IMR-90 (cell line): Measurements from ENCODE around the gene TCF4. TPM values are rescaled to one million over a fixed set of nuclear protein-coding genes. Genes with fewer than 3 reads are reported as not detected.

ENCODE experiments used
- ATAC-seq: fragments of 200-7000 bp; cut with Tn5 transposase; 2 replicates; pipeline ENCODE4 v1.9.1; 2020; ENCODE audit warnings: low read depth, mild to moderate bottlenecking, moderate library complexity
- BruUV-seq: library from RNA; stranded (reverse); fragments of 400-500 nt; replicated peaks from 2 replicates; lab custom pipeline; 2021; lab: Mats Ljungman, UMichigan
- CTCF ChIA-PET: fragments of 300-600 bp; formaldehyde crosslinking; extraction: SDS; loops from one replicate; lab custom pipeline; 2021; ENCODE audit warnings: antibody characterized with exemption; lab: Yijun Ruan, JAX
- POLR2A ChIA-PET: fragments of 300-600 bp; sonication (Branson Sonifier 250); formaldehyde crosslinking; loops from one replicate; lab custom pipeline; 2022; ENCODE audit warnings: antibody characterized with exemption; ENCODE audit not compliant: unreplicated experiment; lab: Charles Lee
- DNase-seq: peaks from one replicate; pipeline ENCODE4 v3.0.0; 2013
- H2AFZ ChIP-seq: replicated peaks from 2 replicates; pipeline ENCODE3; 2013; ENCODE audit warnings: low read length, mild to moderate bottlenecking; ENCODE audit not compliant: poor library complexity
- H2AK5ac ChIP-seq: 2 replicates; pipeline ENCODE4 v1.6.1; 2013; ENCODE audit warnings: low read depth, low read length, inconsistent platforms
- H2AK9ac ChIP-seq: replicated peaks from 2 replicates; pipeline ENCODE3; 2013; ENCODE audit warnings: mild to moderate bottlenecking, low read depth, low read length, moderate library complexity; ENCODE audit not compliant: poor library complexity
- H2BK120ac ChIP-seq: 2 replicates; pipeline ENCODE4 v1.6.1; 2013; ENCODE audit warnings: low read depth, low read length, inconsistent platforms
- H2BK15ac ChIP-seq: 3 replicates; pipeline ENCODE4 v1.6.1; 2013; ENCODE audit warnings: low read depth, low read length, inconsistent platforms
- H2BK20ac ChIP-seq: 2 replicates; pipeline ENCODE4 v1.6.1; 2013; ENCODE audit warnings: low read depth, mild to moderate bottlenecking, inconsistent platforms, low read length, moderate library complexity
- H2BK5ac ChIP-seq: 2 replicates; pipeline ENCODE4 v1.6.1; 2013; ENCODE audit warnings: mild to moderate bottlenecking, low read depth, low read length, inconsistent platforms; ENCODE audit not compliant: poor library complexity, severe bottlenecking
- H3K14ac ChIP-seq: replicated peaks from 2 replicates; pipeline ENCODE4 v1.6.1; 2013; ENCODE audit warnings: low read depth, low read length, inconsistent platforms
- H3K18ac ChIP-seq: 2 replicates; pipeline ENCODE4 v1.6.1; 2013; ENCODE audit warnings: low read depth, low read length, control low read depth
- H3K23ac ChIP-seq: 2 replicates; pipeline ENCODE4 v1.6.1; 2013; ENCODE audit warnings: low read depth, low read length, inconsistent platforms
- H3K27ac ChIP-seq: 2 replicates; pipeline ENCODE4 v1.5.1; 2013; ENCODE audit warnings: mild to moderate bottlenecking, control low read depth, low read length; ENCODE audit not compliant: insufficient read depth
- H3K27me3 ChIP-seq: 2 replicates; pipeline ENCODE4 v1.6.1; 2013; ENCODE audit warnings: low read length; ENCODE audit not compliant: control insufficient read depth, insufficient read depth
- H3K36me3 ChIP-seq: 2 replicates; pipeline ENCODE4 v1.6.1; 2013; ENCODE audit warnings: low read length, mixed read lengths; ENCODE audit not compliant: control insufficient read depth, insufficient read depth
- H3K4ac ChIP-seq: 2 replicates; pipeline ENCODE4 v1.6.1; 2013; ENCODE audit warnings: low read depth, low read length, inconsistent platforms
- H3K4me1 ChIP-seq: 2 replicates; pipeline ENCODE4 v1.6.1; 2013; ENCODE audit warnings: low read length, mixed read lengths; ENCODE audit not compliant: control insufficient read depth, insufficient read depth
- H3K4me2 ChIP-seq: 2 replicates; pipeline ENCODE4 v1.6.1; 2013; ENCODE audit warnings: low read depth, mild to moderate bottlenecking, control low read depth, low read length, moderate library complexity
- H3K4me3 ChIP-seq: 2 replicates; pipeline ENCODE4 v1.5.1; 2013; ENCODE audit warnings: low read depth, mild to moderate bottlenecking, control low read depth, low read length, moderate library complexity; ENCODE audit not compliant: insufficient read depth
- H3K56ac ChIP-seq: 2 replicates; pipeline ENCODE4 v1.6.1; 2013; ENCODE audit warnings: low read length, inconsistent platforms; ENCODE audit not compliant: insufficient read depth; ENCODE audit errors: extremely low read depth
- H3K79me1 ChIP-seq, 2 experiments: 2 replicates each; pipeline ENCODE4 v1.6.1; 2013; ENCODE audit warnings: low read length in 2 of 2, inconsistent platforms in 1 of 2, low read depth in 1 of 2
- H3K9ac ChIP-seq: 2 replicates; pipeline ENCODE4 v1.6.1; 2013; ENCODE audit warnings: low read depth, low read length, control low read depth
- H3K9me1 ChIP-seq: 2 replicates; pipeline ENCODE4 v1.6.1; 2013; ENCODE audit warnings: low read length, inconsistent platforms; ENCODE audit not compliant: insufficient read depth
- H3K9me3 ChIP-seq: 2 replicates; pipeline ENCODE4 v1.6.1; 2013; ENCODE audit warnings: low read length; ENCODE audit not compliant: control insufficient read depth, insufficient read depth
- H4K20me1 ChIP-seq: 2 replicates; pipeline ENCODE4 v1.6.1; 2013; ENCODE audit warnings: low read length, inconsistent platforms; ENCODE audit not compliant: insufficient read depth
- H4K5ac ChIP-seq: 2 replicates; pipeline ENCODE4 v1.6.1; 2013; ENCODE audit warnings: mild to moderate bottlenecking, low read depth, low read length, control low read depth
- H4K8ac ChIP-seq, 2 experiments: 2 replicates each; pipeline ENCODE4 v1.6.1; 2013; ENCODE audit warnings: low read depth in 2 of 2, low read length in 2 of 2, control low read depth in 1 of 2, inconsistent platforms in 1 of 2
- H4K91ac ChIP-seq: 2 replicates; pipeline ENCODE4 v1.6.1; 2013; ENCODE audit warnings: low read depth, low read length, inconsistent platforms; ENCODE audit not compliant: insufficient read depth
- CEBPB ChIP-seq: IDR thresholded peaks from 2 replicates; pipeline ENCODE4 v1.6.1; 2012; ENCODE audit warnings: low read depth, low read length, improper control_type of control experiment
- ELK1 ChIP-seq: fragments of 150-350 bp; IDR thresholded peaks from 2 replicates; pipeline ENCODE4 v1.6.1; 2016; ENCODE audit warnings: low read depth, mild to moderate bottlenecking, low read length, moderate library complexity, borderline replicate concordance
- WGBS, 2 experiments: methylation state at CpG; one replicate each; pipeline versions ENCODE4 v1.1.5 to v1.1.7; 2013; ENCODE audit warnings: missing lambda C conversion rate in 2 of 2; ENCODE audit not compliant: insufficient read length in 1 of 2; ENCODE audit errors: extremely low coverage in 2 of 2; 5-methylcytosine and 5-hydroxymethylcytosine counted together
- dilution Hi-C: fragments of 300-500 bp; cut with HindIII; formaldehyde crosslinking; loops from one replicate; pipeline ENCODE4 v1.14.3; 2018; ENCODE audit warnings: low sequenced_read_pairs; ENCODE audit not compliant: unreplicated experiment
- in situ Hi-C: fragments of 300-500 bp; cut with MboI; formaldehyde crosslinking; loops from 3 replicates; pipeline ENCODE4 v1.14.3; 2019; ENCODE audit warnings: low sequenced_read_pairs, inconsistent platforms, mixed read lengths
- intact Hi-C: fragments of 100-400 bp; cut with micrococcal nuclease; formaldehyde crosslinking; loops from 2 replicates; pipeline ENCODE4 v1.10.0; 2022
- polyA plus RNA-seq, 3 experiments: library from polyadenylated mRNA; depleted of rRNA; stranded (reverse); fragments of >200 nt; gene quantifications; 2 replicates each; pipeline ENCODE4 v1.2.3, GENCODE V29; 2012; ENCODE audit warnings: low replicate concordance in 1 of 3
- total RNA-seq: library from RNA; depleted of rRNA; stranded (reverse); fragments of >200 nt; gene quantifications from 2 replicates; pipeline ENCODE4 v1.2.3, GENCODE V29; 2012

The TCF4 gene
- total and polyA plus RNA-seq, 2 of the 4 experiments (the other 2 are of a cell fraction) = 30.0 to 87.1 TPM

GRCh38 chr18:55319459-55320193 is 268.4 kb downstream of the TCF4 start:
- ChIA-PET POLR2A (no interaction called here), CTCF (interaction anchor here (1.1 kb wide), 1 partner anchor 23 kb away, joined by 3 read pairs; no protein-coding TSS in a partner anchor)
- Histone ChIP-seq H3K4me3 (no peak overlapping the region), H3K4me1 (peaks cover 3% of the 10 kb centered on the region; the same call in 1 of the 2 replicates), H4K5ac (0 out of 2 replicates have a peak overlapping the region, but pooled peaks have one; percentile 30), H3K23ac (peak overlapping the region; percentile 68), H2BK5ac (peak overlapping the region; percentile 82), H2AFZ (no peak overlapping the region), H4K91ac (no peak overlapping the region), H3K4ac (peak overlapping the region; percentile 22; the same call in 1 of the 2 replicates), H3K27me3 (no peaks in the 10 kb centered on the region), H3K4me2 (peak overlapping the region; percentile 76), H3K9me3 (no peaks in the 10 kb centered on the region), H2AK5ac (peak overlapping the region; percentile 27; the same call in 1 of the 2 replicates), H3K9me1 (peaks cover 3% of the 10 kb centered on the region), H4K20me1 (peaks cover 3% of the 10 kb centered on the region; the same call in 1 of the 2 replicates), H2BK20ac (peak overlapping the region; percentile 52), H4K8ac (peak overlapping the region in 1 of 2 experiments; percentile 67; a peak in 3 of 4 replicates), H3K36me3 (no peaks in the 10 kb centered on the region), H3K9ac (peak overlapping the region; percentile 52; the same call in 1 of the 2 replicates), H3K18ac (peak overlapping the region; percentile 84; the same call in 1 of the 2 replicates), H2BK15ac (0 out of 3 replicates have a peak overlapping the region, but pooled peaks have one; percentile 15), H2AK9ac (no peak overlapping the region), H2BK120ac (peak overlapping the region; percentile 51), H3K27ac (peak overlapping the region; percentile 65; the same call in 1 of the 2 replicates), H3K79me1 (peaks cover 11 to 57% of the 10 kb centered on the region in 2 experiments), H3K56ac (peak overlapping the region; percentile 16; the same call in 1 of the 2 replicates), H3K14ac (peak overlapping the region; percentile 70)
- peak; percentile 62 for DNase-seq
- intact Hi-C loops = loop anchor here (2.0 to 10.0 kb wide), 6 partner anchors 37 to 635 kb away; no protein-coding TSS in a partner anchor
- ATAC-seq = no peak
- WGBS, 2 experiments = no CpG with 5 or more reads among the region's 6 CpGs
- in situ Hi-C loops = no loop called here
- dilution Hi-C loops = no loop called here
- BruUV-seq = no TSS peak
- TF ChIP-seq ELK1 (no peak), CEBPB (peak; percentile 45; the same call in 1 of the 2 replicates)
